PC-3 (cell line): ENCODE results near the gene MARK3.

ENCODE experiments used
- EZH2 ChIP-seq: fragments of 300-600 bp; sonication (generic); IDR thresholded peaks from one replicate; pipeline ENCODE4 v1.6.1; 2017; ENCODE audit warnings: antibody characterized with exemption, mild to moderate bottlenecking, low read length; ENCODE audit not compliant: unreplicated experiment
- EZH2phosphoT487 ChIP-seq: fragments of 300-600 bp; sonication (generic); IDR thresholded peaks from 2 replicates; pipeline ENCODE4 v1.6.1; 2018; ENCODE audit warnings: mild to moderate bottlenecking, antibody characterized with exemption, low read length, borderline replicate concordance
- TF ChIP-seq, protein P1 (sequence below): fragments of 300-600 bp; sonication (generic); conservative IDR thresholded peaks from 2 replicates; pipeline ENCODE4 v1.5.1; 2017; ENCODE audit warnings: antibody characterized with exemption, low read depth, mild to moderate bottlenecking, low read length

DNA sequence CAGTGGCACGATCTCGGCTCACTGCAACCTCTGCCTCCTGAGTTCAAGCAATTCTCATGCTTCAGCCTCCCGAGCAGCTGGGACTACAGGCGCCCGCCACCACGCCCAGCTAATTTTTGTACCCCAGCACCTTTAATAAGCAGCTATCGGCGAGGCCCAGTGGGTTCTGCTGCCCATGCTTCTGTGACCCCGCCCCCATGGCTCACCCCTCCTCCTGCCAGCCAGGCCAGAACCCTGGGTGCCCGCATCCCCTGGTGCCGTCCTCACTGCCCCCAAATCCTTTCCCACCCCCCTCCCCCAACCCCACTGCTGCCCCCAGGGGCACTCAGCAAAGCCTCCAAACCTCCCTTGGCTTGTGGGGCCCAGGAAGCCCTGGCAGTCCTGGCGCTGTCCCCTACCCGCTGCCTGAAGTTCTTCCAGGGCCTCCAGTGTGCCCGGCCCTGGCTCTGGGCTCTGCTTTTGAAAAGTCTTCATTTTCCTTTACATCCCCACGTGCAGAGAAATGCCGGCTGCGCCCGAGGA is 162.8 kb downstream of the MARK3 start:
- TF ChIP-seq, protein P1, sequence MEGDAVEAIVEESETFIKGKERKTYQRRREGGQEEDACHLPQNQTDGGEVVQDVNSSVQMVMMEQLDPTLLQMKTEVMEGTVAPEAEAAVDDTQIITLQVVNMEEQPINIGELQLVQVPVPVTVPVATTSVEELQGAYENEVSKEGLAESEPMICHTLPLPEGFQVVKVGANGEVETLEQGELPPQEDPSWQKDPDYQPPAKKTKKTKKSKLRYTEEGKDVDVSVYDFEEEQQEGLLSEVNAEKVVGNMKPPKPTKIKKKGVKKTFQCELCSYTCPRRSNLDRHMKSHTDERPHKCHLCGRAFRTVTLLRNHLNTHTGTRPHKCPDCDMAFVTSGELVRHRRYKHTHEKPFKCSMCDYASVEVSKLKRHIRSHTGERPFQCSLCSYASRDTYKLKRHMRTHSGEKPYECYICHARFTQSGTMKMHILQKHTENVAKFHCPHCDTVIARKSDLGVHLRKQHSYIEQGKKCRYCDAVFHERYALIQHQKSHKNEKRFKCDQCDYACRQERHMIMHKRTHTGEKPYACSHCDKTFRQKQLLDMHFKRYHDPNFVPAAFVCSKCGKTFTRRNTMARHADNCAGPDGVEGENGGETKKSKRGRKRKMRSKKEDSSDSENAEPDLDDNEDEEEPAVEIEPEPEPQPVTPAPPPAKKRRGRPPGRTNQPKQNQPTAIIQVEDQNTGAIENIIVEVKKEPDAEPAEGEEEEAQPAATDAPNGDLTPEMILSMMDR: no peak
- TF ChIP-seq EZH2phosphoT487 (no peak), EZH2 (no peak)
